AG04450 (cell line): ENCODE results near the gene TLCD3A. TPM values are rescaled to one million over a fixed set of nuclear protein-coding genes. Genes with fewer than 3 reads are reported as not detected.
"Not testable (repeated sequence)": the region's sequence is repeated elsewhere in the genome, so short reads cannot be mapped to it uniquely, and the experiment has no call there.

Experiments
- CTCF ChIA-PET: fragments of 300-600, 350-600 bp; formaldehyde crosslinking; extraction: SDS; loops from one replicate; lab custom pipeline; 2022; ENCODE audit warnings: antibody characterized with exemption, inconsistent platforms; lab: Charles Lee
- POLR2A ChIA-PET: fragments of 350-600 bp; formaldehyde crosslinking; extraction: SDS; loops from one replicate; lab custom pipeline; 2021; ENCODE audit warnings: antibody characterized with exemption, inconsistent platforms; lab: Yijun Ruan, JAX
- DNase-seq: peaks from one replicate; pipeline ENCODE4 v3.0.0-alpha.2; 2011; ENCODE audit warnings: low read depth, low spot score
- H3K27ac ChIP-seq: one replicate; pipeline ENCODE4 v1.5.1; 2012; ENCODE audit warnings: low read depth, low read length, control low read depth
- H3K27me3 ChIP-seq: one replicate; pipeline ENCODE4 v1.6.0; 2012; ENCODE audit warnings: low read length; ENCODE audit not compliant: control insufficient read depth, insufficient read depth
- H3K4me3 ChIP-seq: 2 replicates; pipeline ENCODE4 v1.5.1; 2011; ENCODE audit warnings: mild to moderate bottlenecking, low read depth, low read length, control low read depth
- H3K9me3 ChIP-seq: 2 replicates; pipeline ENCODE4 v1.5.1; 2012; ENCODE audit warnings: low read length; ENCODE audit not compliant: control insufficient read depth, insufficient read depth
- CTCF ChIP-seq: IDR thresholded peaks from 2 replicates; pipeline ENCODE4 v1.5.1; 2011; ENCODE audit warnings: low read depth, low read length, control low read depth, inconsistent platforms
- polyA plus RNA-seq: library from polyadenylated mRNA; depleted of rRNA; stranded (reverse); fragments of >200 nt; gene quantifications from 2 replicates; pipeline ENCODE4 v1.2.3, GENCODE V29; 2011

Gene TLCD3A
- polyA plus RNA-seq, 1 experiment = 23.9 TPM

GRCh38 chr17:692116-692515 lies 40.3 kb upstream of the TLCD3A start:
- POLR2A ChIA-PET = interaction anchor here (0.7 to 1.6 kb wide), 2 partner anchors 19 to 142 kb away, joined by 3 read pairs; no protein-coding TSS in a partner anchor
- Histone ChIP-seq H3K27ac (peak overlapping the region; percentile 91), H3K9me3 (no peaks in the 10 kb centered on the region; the same call in 1 of the 2 replicates), H3K27me3 (no peaks in the 10 kb centered on the region), H3K4me3 (no peak overlapping the region)
- TF ChIP-seq CTCF = no peak
- CTCF ChIA-PET = interaction anchor here (1.4 to 16.5 kb wide), 3 partner anchors 8 to 281 kb away, joined by 4 to 468 read pairs (median 14); a partner anchor contains a TSS
- DNase-seq = no peak

GRCh38 chr17:693791-694638 lies 38.4 kb upstream of the TLCD3A start:
- no peak for TF ChIP-seq CTCF
- Histone ChIP-seq H3K27ac (peak overlapping the region; percentile 91), H3K9me3 (no peaks in the 10 kb centered on the region; the same call in 1 of the 2 replicates), H3K4me3 (no peak overlapping the region; the same call in 1 of the 2 replicates), H3K27me3 (no peaks in the 10 kb centered on the region)
- POLR2A ChIA-PET = interaction anchor here (1.1 kb wide), 1 partner anchor 145 kb away, joined by 3 read pairs; no protein-coding TSS in a partner anchor
- CTCF ChIA-PET = interaction anchor here (1.6 to 16.5 kb wide), 2 partner anchors 282 to 287 kb away, joined by 4 to 468 read pairs; a partner anchor contains a TSS
- peak; percentile 97 for DNase-seq

GRCh38 chr17:696369-696768 lies 36.0 kb upstream of the TLCD3A start:
- ChIA-PET CTCF (interaction anchor here (1.0 to 16.5 kb wide), 2 partner anchors 285 to 300 kb away, joined by 3 to 468 read pairs; partner anchors contain the start of gene TIMM22), POLR2A (no interaction called here)
- Histone ChIP-seq H3K27ac (no peak overlapping the region), H3K4me3 (no peak overlapping the region), H3K27me3 (no peaks in the 10 kb centered on the region), H3K9me3 (no peaks in the 10 kb centered on the region; the same call in 1 of the 2 replicates)
- no peak for DNase-seq
- no peak for TF ChIP-seq CTCF

- DNase-seq = no peak
- no peak for TF ChIP-seq CTCF
- Histone ChIP-seq H3K27me3 (no peaks in the 10 kb centered on the region), H3K4me3 (no peak overlapping the region), H3K27ac (no peak overlapping the region), H3K9me3 (no peaks in the 10 kb centered on the region; the same call in 1 of the 2 replicates)
- ChIA-PET CTCF (interaction anchor here (16.5 kb wide), 1 partner anchor 286 kb away, joined by 468 read pairs; a partner anchor contains a TSS), POLR2A (interaction anchor here (0.9 kb wide), 1 partner anchor 148 kb away, joined by 4 read pairs; no protein-coding TSS in a partner anchor)
These were observed 34.7 kb upstream of the TLCD3A start for GRCh38 chr17:697682-698081.

GRCh38 chr17:698096-698495 lies 34.3 kb upstream of the TLCD3A start:
- not testable (repeated sequence) for H3K9me3 ChIP-seq, H3K4me3 ChIP-seq, H3K27me3 ChIP-seq, H3K27ac ChIP-seq, DNase-seq
- POLR2A ChIA-PET = interaction anchor here (0.6 kb wide), 1 partner anchor 177 kb away, joined by 3 read pairs; no protein-coding TSS in a partner anchor
- CTCF ChIA-PET = interaction anchor here (0.5 to 16.5 kb wide), 4 partner anchors 265 to 312 kb away, joined by 4 to 468 read pairs (median 10); a partner anchor contains a TSS
